ENCODE results near the gene CDK8. TPM values are rescaled to one million over a fixed set of nuclear protein-coding genes. Genes with fewer than 3 reads are reported as not detected.

CDK8 gene
- total RNA-seq, 4 donors from 2014 or later: 6.7 to 17.9 (median 15.4) TPM

DNA sequence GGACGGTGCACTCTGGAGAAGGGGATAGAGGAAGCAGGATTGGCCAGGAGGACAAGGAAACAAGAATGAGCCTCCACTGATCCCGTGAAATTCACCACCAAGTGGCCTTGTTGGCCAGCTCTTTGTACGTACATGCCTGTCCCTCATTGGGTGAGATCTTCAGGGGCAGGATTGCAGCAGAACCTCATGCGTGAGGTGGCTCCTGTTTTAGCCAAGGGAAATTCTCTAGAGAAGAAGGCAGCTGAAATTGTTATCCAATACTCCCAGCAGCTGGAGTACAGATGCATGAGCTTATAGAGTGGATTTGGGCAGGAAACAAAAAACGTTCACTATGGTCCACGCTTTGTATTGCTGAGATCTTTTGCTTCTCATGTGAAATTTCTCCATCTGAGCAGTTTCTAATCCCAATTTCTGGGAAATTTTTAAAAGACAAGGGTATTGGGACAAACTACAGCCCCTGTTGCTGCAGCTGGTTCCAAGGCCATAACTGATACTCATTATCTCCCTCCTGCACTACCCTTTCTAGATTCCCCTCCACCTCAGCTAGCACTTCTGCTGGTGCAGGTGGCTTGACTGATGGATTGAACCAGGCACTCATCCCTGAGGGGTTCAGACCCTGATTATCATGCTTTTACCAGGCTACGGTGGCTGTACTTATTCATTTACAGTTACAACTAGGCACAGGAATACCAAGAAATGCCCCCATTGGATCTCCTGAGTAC is 27.9 kb upstream of the CDK8 start:
- intact Hi-C loops (cut with DNase I; ENCODE audit: low total_unique reads): no loop called here

DNA sequence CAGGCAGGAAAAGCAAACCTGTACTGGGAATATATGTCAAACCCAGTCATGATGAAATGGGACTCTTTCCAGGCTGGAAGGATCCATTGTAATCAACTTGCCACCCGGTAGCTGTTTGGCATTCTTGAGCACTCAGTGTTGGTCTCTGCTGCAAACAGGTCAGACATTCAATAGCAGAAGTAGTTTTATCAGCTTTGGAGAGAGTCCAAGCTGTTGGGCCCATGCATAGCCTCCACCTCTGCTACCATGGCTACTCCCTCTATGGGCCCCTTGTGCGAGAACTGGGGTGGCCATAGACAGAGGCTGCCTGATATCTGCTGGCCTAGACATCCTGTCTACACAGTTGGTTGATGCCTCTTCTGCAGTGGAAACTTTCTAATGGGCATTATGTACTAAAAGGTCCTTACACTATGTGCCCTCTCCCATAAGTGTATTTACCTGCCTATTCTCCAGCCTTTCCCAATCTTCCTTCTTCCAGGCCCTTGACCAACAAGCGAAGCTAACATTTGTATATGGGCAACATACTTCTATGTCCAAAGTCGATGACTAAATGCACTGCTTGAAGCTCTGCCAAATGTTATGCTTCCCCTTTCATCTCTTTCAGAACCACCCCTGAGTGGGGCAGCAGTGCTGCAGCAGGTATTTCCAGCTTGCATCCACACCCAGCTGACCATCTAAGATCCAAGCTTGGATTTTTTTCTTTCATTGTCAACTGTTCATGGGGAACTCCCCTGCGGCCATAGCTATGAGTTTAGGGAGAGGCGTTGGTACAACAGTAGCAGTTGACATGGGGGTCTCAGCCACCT is 26.6 kb upstream of the CDK8 start:
- intact Hi-C loops (cut with DNase I; ENCODE audit: low total_unique reads): no loop called here
- TF ChIP-seq, protein P1, sequence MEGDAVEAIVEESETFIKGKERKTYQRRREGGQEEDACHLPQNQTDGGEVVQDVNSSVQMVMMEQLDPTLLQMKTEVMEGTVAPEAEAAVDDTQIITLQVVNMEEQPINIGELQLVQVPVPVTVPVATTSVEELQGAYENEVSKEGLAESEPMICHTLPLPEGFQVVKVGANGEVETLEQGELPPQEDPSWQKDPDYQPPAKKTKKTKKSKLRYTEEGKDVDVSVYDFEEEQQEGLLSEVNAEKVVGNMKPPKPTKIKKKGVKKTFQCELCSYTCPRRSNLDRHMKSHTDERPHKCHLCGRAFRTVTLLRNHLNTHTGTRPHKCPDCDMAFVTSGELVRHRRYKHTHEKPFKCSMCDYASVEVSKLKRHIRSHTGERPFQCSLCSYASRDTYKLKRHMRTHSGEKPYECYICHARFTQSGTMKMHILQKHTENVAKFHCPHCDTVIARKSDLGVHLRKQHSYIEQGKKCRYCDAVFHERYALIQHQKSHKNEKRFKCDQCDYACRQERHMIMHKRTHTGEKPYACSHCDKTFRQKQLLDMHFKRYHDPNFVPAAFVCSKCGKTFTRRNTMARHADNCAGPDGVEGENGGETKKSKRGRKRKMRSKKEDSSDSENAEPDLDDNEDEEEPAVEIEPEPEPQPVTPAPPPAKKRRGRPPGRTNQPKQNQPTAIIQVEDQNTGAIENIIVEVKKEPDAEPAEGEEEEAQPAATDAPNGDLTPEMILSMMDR (IDR thresholded peaks at IDR 0.05): no peak
- TF ChIP-seq POLR2A (IDR thresholded peaks at IDR 0.05): no peak
- H3K9me3 ChIP-seq: no peaks in the 10 kb centered on the region
- DNase-seq: no peak
- H3K27me3 ChIP-seq: no peaks in the 10 kb centered on the region
- H3K27ac ChIP-seq: no peak overlapping the region
- no peaks in the 10 kb centered on the region for H3K36me3 ChIP-seq
- no peak overlapping the region for H3K4me3 ChIP-seq
- no peaks in the 10 kb centered on the region for H3K4me1 ChIP-seq

More for the DNA sequence above, 27.9 kb upstream of the CDK8 start:
- TF ChIP-seq, protein P1 (IDR thresholded peaks at IDR 0.05): no peak
- TF ChIP-seq POLR2A (IDR thresholded peaks at IDR 0.05): no peak
- DNase-seq: no peak
- H3K9me3 ChIP-seq: no peaks in the 10 kb centered on the region
- H3K36me3 ChIP-seq: no peaks in the 10 kb centered on the region
- no peaks in the 10 kb centered on the region for H3K27me3 ChIP-seq
- no peak overlapping the region for H3K27ac ChIP-seq
- H3K4me1 ChIP-seq: no peaks in the 10 kb centered on the region
- no peak overlapping the region for H3K4me3 ChIP-seq

DNA sequence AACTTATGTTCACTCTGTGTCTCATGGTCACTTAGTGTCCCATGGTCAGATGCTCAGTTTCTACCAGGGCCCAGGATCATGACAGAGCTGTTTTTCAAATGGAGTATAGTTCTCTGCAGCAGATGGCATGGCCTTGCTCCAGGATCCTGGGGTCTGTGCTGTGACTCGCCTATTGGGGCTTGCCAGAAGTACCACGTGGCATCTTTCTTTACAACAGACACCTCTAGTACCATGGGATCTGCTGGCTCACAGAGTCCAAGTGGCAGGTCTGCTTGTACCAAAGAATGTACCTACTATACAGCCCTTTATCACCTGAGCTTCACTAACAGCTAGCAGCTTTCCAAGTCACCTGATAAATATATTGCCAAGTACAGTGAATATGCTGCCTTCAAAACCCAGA is 25.8 kb upstream of the CDK8 start:
- Histone ChIP-seq H3K4me3 (no peak overlapping the region), H3K4me1 (no peaks in the 10 kb centered on the region), H3K27ac (no peak overlapping the region), H3K9me3 (no peaks in the 10 kb centered on the region), H3K36me3 (no peaks in the 10 kb centered on the region), H3K27me3 (no peaks in the 10 kb centered on the region)
- DNase-seq: no peak
- TF ChIP-seq, protein P1 (IDR thresholded peaks at IDR 0.05): no peak
- TF ChIP-seq POLR2A (IDR thresholded peaks at IDR 0.05): no peak
- intact Hi-C loops (cut with DNase I; ENCODE audit: low total_unique reads): no loop called here

DNA sequence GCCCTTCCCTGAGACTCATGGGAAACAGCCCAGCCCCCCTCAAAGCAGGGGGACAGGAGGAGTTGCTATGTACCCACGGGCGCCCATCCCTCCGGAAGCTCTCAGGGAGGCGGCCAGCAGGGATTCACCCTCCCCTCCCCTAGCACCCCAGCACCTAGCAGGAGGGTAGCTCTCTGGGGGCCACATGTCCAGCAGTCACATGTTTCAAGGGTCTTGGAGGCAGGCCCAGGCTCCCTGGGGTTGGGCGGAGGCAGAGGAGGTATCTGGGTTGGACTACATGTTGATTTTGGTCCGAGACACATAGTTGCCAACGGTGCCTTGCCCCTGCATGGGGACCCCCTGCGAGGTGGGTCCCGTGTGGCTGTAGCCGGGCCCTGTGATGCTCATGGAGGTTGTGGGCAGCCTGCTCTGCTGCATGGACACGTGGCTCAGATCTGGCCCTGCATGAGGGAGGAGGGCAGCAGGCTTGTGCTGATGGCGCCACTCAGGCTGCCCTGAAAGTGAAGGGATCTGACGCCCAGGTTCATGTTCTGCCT is 24.8 kb upstream of the CDK8 start:
- no peak for DNase-seq
- no peaks in the 10 kb centered on the region for H3K27me3 ChIP-seq
- no peaks in the 10 kb centered on the region for H3K9me3 ChIP-seq
- intact Hi-C loops (cut with DNase I; ENCODE audit: low total_unique reads): no loop called here
- no peak overlapping the region for H3K4me3 ChIP-seq
- no peaks in the 10 kb centered on the region for H3K36me3 ChIP-seq
- no peak overlapping the region for H3K27ac ChIP-seq
- H3K4me1 ChIP-seq: no peaks in the 10 kb centered on the region
- TF ChIP-seq POLR2A (IDR thresholded peaks at IDR 0.05): no peak
- TF ChIP-seq, protein P1 (IDR thresholded peaks at IDR 0.05): no peak

DNA sequence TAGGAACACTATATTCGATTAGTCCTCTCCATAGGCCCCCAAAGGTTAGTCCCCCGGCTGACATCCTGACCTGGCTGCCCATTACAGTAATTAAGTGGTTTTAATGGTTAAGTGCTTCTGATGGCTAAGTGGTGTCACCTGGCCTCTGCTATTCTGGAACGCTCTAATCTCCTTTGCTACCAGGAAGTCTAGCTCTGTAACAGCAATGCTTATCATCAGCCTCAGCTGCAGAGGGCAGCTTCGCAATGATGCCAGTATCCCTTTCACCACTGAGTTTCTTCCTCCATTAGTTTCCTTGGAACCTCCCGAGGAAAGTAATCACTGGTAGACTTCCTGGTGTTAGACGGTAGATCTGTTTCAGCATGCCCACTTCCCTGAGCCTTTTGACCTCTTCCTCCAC is 23.2 kb upstream of the CDK8 start:
- Histone ChIP-seq H3K27me3 (no peaks in the 10 kb centered on the region), H3K27ac (no peak overlapping the region), H3K4me1 (no peaks in the 10 kb centered on the region), H3K9me3 (no peaks in the 10 kb centered on the region), H3K36me3 (no peaks in the 10 kb centered on the region), H3K4me3 (no peak overlapping the region)
- TF ChIP-seq, protein P1 (IDR thresholded peaks at IDR 0.05): no peak
- no peak for TF ChIP-seq POLR2A (IDR thresholded peaks at IDR 0.05)
- DNase-seq: no peak
- intact Hi-C loops (cut with DNase I; ENCODE audit: low total_unique reads): no loop called here
